ENCODE results near the gene SNAPC5. TPM values are rescaled to one million over a fixed set of nuclear protein-coding genes. Genes with fewer than 3 reads are reported as not detected.
"Not testable (repeated sequence)": the region's sequence is repeated elsewhere in the genome, so short reads cannot be mapped to it uniquely, and the experiment has no call there.

The SNAPC5 gene
- total RNA-seq, 1 donor from 2014 or later: 26.2 TPM

DNA sequence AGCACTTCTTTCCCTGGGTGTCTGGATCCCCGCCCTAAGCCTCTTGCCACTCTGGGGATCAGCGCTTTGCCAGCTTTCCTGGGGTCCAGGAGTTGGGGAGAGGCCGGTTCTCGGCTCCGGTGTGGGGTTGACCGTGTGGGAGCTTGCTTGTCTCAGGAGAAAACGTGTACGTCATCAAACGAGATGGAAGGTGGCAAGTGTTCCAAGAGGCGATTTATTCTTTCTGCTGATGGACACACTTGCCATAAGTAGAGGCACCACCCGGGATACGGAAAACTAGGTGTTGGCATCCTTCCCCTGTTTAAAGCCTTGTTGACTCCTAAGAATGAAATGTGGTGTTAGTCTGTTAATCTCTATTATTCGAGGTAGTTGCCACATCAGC lies 7.9 kb upstream of the SNAPC5 start:
- DNase-seq (ENCODE audit: low read depth): no peak

DNA sequence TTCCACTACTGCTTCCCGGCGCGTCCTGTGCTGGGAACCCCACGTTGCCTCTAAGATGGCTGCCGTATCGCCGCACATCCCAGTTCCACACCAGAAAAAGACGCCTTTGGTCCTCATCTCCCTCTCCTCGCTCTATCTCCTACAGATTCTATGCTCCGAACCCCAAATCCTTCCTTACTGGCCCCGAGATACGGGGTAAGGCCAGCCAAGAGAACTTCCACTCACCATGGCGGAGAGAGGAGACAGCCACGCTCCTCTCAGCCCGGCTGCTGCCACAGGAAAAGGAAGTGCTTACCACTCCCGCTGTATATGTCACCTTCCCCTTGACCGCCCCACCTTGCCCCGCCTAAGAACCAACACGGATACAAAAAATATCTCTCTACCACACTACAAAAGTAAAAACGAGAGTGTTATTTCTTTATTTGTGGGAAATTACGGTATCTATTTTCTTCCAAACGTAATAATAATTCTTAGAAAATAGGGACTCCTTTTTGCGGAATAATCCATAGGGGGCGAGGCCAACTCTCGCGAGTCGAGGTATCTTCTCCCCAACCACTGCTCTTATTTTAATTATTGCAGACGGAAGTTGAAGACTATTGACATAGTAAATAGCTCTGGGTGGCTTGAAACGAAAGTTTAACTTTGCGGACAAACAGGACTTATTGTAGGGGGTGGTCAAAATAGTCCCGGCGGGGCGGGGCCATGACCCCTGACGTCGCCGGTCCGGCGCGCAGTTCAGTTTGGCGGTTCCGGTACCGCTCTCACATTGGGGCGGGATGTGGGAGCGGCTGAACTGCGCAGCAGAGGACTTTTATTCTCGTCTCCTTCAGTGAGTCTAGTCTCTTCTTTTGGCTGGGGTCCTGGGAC lies 7.2 kb upstream of the SNAPC5 start, which contains the start of the genes RPL4 and ZWILCH:
RPL4 (minus strand) TSS at position 293 of the 867 bp plus-strand sequence; CDS start at position 228, 65 bp downstream.
ZWILCH (plus strand) TSS at position 764 of the 867 bp plus-strand sequence; CDS start at position 777, 13 bp downstream.
- DNase-seq (ENCODE audit: low read depth): peak; percentile 63
- no peaks in the 10 kb centered on the region for H3K36me3 ChIP-seq (ENCODE audit: control insufficient read depth, insufficient read depth, low read length)
- H3K27me3 ChIP-seq (ENCODE audit: control insufficient read depth, insufficient read depth, low read length): no peaks in the 10 kb centered on the region
- H3K4me3 ChIP-seq (ENCODE audit: low read depth, low read length): peak within 1 kb of the TSS; percentile 90
- TF ChIP-seq, protein P1, sequence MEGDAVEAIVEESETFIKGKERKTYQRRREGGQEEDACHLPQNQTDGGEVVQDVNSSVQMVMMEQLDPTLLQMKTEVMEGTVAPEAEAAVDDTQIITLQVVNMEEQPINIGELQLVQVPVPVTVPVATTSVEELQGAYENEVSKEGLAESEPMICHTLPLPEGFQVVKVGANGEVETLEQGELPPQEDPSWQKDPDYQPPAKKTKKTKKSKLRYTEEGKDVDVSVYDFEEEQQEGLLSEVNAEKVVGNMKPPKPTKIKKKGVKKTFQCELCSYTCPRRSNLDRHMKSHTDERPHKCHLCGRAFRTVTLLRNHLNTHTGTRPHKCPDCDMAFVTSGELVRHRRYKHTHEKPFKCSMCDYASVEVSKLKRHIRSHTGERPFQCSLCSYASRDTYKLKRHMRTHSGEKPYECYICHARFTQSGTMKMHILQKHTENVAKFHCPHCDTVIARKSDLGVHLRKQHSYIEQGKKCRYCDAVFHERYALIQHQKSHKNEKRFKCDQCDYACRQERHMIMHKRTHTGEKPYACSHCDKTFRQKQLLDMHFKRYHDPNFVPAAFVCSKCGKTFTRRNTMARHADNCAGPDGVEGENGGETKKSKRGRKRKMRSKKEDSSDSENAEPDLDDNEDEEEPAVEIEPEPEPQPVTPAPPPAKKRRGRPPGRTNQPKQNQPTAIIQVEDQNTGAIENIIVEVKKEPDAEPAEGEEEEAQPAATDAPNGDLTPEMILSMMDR (IDR thresholded peaks at IDR 0.05; ENCODE audit: insufficient read depth, low read length, poor library complexity, severe bottlenecking): no peak

More for the DNA sequence above, 7.9 kb upstream of the SNAPC5 start:
- H3K4me3 ChIP-seq (ENCODE audit: low read depth, low read length): peak overlapping the region; percentile 90
- TF ChIP-seq, protein P1 (IDR thresholded peaks at IDR 0.05; ENCODE audit: insufficient read depth, low read length, poor library complexity, severe bottlenecking): no peak
- H3K27me3 ChIP-seq (ENCODE audit: control insufficient read depth, insufficient read depth, low read length): no peaks in the 10 kb centered on the region
- H3K36me3 ChIP-seq (ENCODE audit: control insufficient read depth, insufficient read depth, low read length): no peaks in the 10 kb centered on the region

DNA sequence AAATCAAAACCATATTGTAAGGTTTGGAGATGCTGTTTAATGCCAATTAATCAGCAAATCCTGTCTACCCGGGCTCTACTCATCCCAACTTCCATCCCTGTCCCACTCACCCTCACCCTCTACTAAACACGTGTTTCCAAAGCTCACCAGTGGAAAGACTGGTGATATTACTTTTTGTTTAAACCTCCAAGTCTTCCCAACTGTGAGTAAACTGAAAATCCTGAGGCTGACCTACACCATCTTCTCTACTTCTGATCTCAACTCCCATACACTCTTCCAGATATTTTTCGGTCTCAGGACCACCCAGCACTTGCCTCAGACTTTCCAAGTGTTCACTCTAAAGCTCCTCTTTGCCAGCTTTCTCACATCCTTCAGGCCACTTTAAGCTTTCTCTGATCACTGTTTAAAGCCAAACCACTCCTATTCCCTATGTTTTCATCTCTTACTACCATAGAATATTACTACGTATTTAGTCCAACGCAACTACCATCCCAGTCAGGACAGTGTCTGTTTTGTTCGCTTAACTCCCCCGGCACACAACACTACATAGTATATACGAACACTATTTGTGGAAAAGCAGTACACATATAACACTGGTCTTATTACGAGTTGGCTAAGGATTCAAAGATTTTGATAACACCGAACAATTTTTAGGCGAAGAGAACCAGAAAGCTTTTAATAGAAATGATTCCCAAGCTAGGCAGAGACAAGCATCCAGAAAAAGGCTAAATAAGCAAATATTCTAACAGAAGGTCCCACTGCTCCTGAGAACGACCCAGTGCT lies 6.4 kb upstream of the SNAPC5 start:
- Histone ChIP-seq H3K27me3 (ENCODE audit: control insufficient read depth, insufficient read depth, low read length) (no peaks in the 10 kb centered on the region), H3K4me3 (ENCODE audit: low read depth, low read length) (peak overlapping the region; percentile 90), H3K36me3 (ENCODE audit: control insufficient read depth, insufficient read depth, low read length) (no peaks in the 10 kb centered on the region)
- TF ChIP-seq, protein P1 (IDR thresholded peaks at IDR 0.05; ENCODE audit: insufficient read depth, low read length, poor library complexity, severe bottlenecking): no peak
- DNase-seq (ENCODE audit: low read depth): no peak

DNA sequence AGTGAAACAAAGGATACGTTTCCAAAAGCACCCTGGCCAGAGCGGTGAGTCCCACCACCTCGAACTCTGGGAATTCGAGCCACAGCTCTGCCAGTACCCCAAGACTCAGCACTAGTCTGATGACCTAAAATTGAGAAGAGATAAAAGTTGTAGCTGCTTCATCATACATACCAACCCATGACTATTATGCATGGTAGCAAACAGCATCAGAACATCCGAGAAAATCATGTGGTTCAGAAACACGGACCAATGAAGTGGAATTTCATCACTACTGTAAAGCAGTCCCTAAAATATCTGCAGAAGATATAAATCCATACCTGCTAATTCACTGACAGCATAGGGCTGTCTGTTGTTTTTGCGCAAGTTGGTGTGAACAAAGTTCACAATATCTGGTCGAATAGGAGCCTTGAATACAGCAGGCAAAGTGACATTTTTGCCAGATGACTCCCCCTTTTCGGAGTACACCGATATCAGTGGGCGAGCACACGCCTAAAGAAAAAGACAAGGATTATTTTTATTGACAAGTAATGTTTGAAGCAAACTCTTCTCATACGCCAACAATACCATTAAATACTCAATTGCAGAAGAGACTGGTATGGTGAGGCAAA lies 5.6 kb upstream of the SNAPC5 start:
- H3K4me3 ChIP-seq (ENCODE audit: low read depth, low read length): peak overlapping the region; percentile 90
- not testable (repeated sequence) for H3K27me3 ChIP-seq (ENCODE audit: control insufficient read depth, insufficient read depth, low read length); DNase-seq (ENCODE audit: low read depth); H3K36me3 ChIP-seq (ENCODE audit: control insufficient read depth, insufficient read depth, low read length)

DNA sequence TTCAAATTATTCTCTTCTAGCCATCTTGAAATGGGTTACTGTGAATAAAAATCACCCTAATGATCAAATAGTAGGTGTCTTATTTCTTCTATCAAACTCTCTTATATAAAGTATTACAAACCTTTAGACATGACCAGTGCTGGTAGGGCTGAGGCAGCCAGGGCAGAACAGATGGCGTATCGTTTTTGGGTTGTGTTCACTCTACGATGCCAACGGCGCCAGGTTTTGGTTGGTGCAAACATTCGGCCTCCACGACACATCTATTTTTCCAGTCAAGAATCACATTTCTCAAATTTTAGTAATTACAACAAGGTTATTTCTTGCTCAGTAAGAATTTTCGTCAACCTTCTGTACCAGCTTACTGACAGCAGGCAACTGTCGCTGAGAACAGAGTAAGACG lies 4.9 kb upstream of the SNAPC5 start:
- peak overlapping the region; percentile 90 for H3K4me3 ChIP-seq (ENCODE audit: low read depth, low read length)

DNA sequence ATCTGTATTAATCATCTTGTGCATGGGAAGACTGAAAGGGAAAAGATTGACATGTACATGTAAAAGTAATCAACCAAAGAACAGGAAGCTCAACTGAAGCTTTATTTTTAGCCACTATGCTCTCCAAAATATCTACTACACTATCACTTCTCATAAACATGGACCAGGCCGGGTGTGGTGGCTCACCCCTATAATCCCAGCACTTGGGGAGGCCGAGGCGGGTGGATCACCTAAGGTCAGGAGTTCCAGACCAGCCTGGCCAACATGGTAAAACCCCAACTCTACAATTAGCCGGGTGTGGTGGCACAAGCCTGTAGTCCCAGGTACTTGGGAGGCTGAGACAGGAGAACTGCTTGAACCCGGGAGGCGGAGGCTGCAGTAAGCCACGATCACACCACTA lies 2.8 kb upstream of the SNAPC5 start:
- H3K36me3 ChIP-seq (ENCODE audit: control insufficient read depth, insufficient read depth, low read length); H3K27me3 ChIP-seq (ENCODE audit: control insufficient read depth, insufficient read depth, low read length); DNase-seq (ENCODE audit: low read depth); H3K4me3 ChIP-seq (ENCODE audit: low read depth, low read length): not testable (repeated sequence)

More for the DNA sequence above, 4.9 kb upstream of the SNAPC5 start:
- DNase-seq (ENCODE audit: low read depth): no peak
- no peaks in the 10 kb centered on the region for H3K36me3 ChIP-seq (ENCODE audit: control insufficient read depth, insufficient read depth, low read length)
- TF ChIP-seq, protein P1 (IDR thresholded peaks at IDR 0.05; ENCODE audit: insufficient read depth, low read length, poor library complexity, severe bottlenecking): no peak
- no peaks in the 10 kb centered on the region for H3K27me3 ChIP-seq (ENCODE audit: control insufficient read depth, insufficient read depth, low read length)

Data from kidney epithelial cell (primary cell).